ENCODE results near the gene NT5C1B.

The NT5C1B gene

GRCh38 chr2:18517386-18517785 is 72.0 kb downstream of the NT5C1B start:
- TF ChIP-seq FOXM1 (IDR thresholded peaks at IDR 0.05; ENCODE audit: borderline replicate concordance, low read depth) (no peak), EP300 (IDR thresholded peaks at IDR 0.05; ENCODE audit: borderline replicate concordance) (no peak), EGR1 (IDR thresholded peaks at IDR 0.05) (no peak), MAX (IDR thresholded peaks at IDR 0.05) (no peak), RAD21 (IDR thresholded peaks at IDR 0.05; ENCODE audit: low read depth) (no peak), NFIC (IDR thresholded peaks at IDR 0.05) (no peak), REST (IDR thresholded peaks at IDR 0.05; ENCODE audit: low read depth) (no peak), TAF1 (IDR thresholded peaks at IDR 0.05; ENCODE audit: low read depth) (no peak), CEBPB (IDR thresholded peaks at IDR 0.05) (no peak), USF1 (IDR thresholded peaks at IDR 0.05) (no peak), TCF12 (IDR thresholded peaks at IDR 0.05; ENCODE audit: low read depth) (no peak)

- no peak for TF ChIP-seq TEAD4 (IDR thresholded peaks at IDR 0.05)
These were observed 73.3 kb downstream of the NT5C1B start for GRCh38 chr2:18516112-18516511.

- no peak for TF ChIP-seq ZBTB7A (IDR thresholded peaks at IDR 0.05; ENCODE audit: low read depth)
- TF ChIP-seq CEBPB (IDR thresholded peaks at IDR 0.05) = no peak
- TF ChIP-seq RAD21 (IDR thresholded peaks at IDR 0.05; ENCODE audit: low read depth) = no peak
- no peak for TF ChIP-seq USF1 (IDR thresholded peaks at IDR 0.05)
- no peak for TF ChIP-seq MAX (IDR thresholded peaks at IDR 0.05)
- TF ChIP-seq EGR1 (IDR thresholded peaks at IDR 0.05) = no peak
- no peak for TF ChIP-seq NFIC (IDR thresholded peaks at IDR 0.05)
- no peak for TF ChIP-seq CREB1 (IDR thresholded peaks at IDR 0.05; ENCODE audit: low read depth)
- TF ChIP-seq TAF1 (IDR thresholded peaks at IDR 0.05; ENCODE audit: low read depth) = no peak
- TF ChIP-seq EP300 (IDR thresholded peaks at IDR 0.05; ENCODE audit: borderline replicate concordance) = no peak
- TF ChIP-seq YY1 (IDR thresholded peaks at IDR 0.05; ENCODE audit: low read depth) = no peak
- TF ChIP-seq FOXM1 (IDR thresholded peaks at IDR 0.05; ENCODE audit: borderline replicate concordance, low read depth) = no peak
- TF ChIP-seq TEAD4 (IDR thresholded peaks at IDR 0.05) = no peak
These were observed 74.6 kb downstream of the NT5C1B start for GRCh38 chr2:18514526-18515461.
